Esophagus squamous epithelium (tissue), 5 donors: Measurements from ENCODE around the gene ADGRA3. TPM values are rescaled to one million over a fixed set of nuclear protein-coding genes. Genes with fewer than 3 reads are reported as not detected.

Experiments used
- DNase-seq: peaks from one replicate; lab custom pipeline; 2025; lab: John Stamatoyannopoulos, UW
- H3K27ac ChIP-seq, 4 donors: fragments of 200-600 bp; sonication (generic); one replicate each; pipeline ENCODE4 v1.5.1; 2016 to 2019; ENCODE audit warnings: mild to moderate bottlenecking in 1 of 4
- H3K27me3 ChIP-seq, 4 donors: fragments of 200-600 bp; sonication (generic); 1 replicate in 3 of 4; 2 replicates in 1 of 4; pipeline versions ENCODE4 v1.5.1 to v1.6.0; 2017 to 2021; ENCODE audit warnings: antibody characterized with exemption in 1 of 4
- H3K36me3 ChIP-seq, 3 donors: fragments of 200-600 bp; sonication (generic); one replicate each; pipeline ENCODE4 v1.5.1; 2016 to 2019
- H3K4me1 ChIP-seq, 3 donors: fragments of 200-600 bp; sonication (generic); one replicate each; pipeline ENCODE4 v1.5.1; 2017 to 2019
- H3K4me3 ChIP-seq, 4 donors: fragments of 200-600 bp; sonication (generic); 1 replicate in 3 of 4; 2 replicates in 1 of 4; pipeline ENCODE4 v1.5.1; 2016 to 2019; ENCODE audit warnings: mild to moderate bottlenecking in 2 of 4, moderate library complexity in 1 of 4
- H3K9me3 ChIP-seq, 3 donors: fragments of 200-600 bp; sonication (generic); one replicate each; pipeline ENCODE4 v1.5.1; 2016 to 2019
- POLR2A ChIP-seq, 4 donors: fragments of 450-650 bp; IDR thresholded peaks; one replicate each; pipeline ENCODE4 v1.6.1; 2017; ENCODE audit warnings: antibody characterized with exemption in 4 of 4, mild to moderate bottlenecking in 4 of 4, moderate library complexity in 3 of 4
- WGBS, 2 donors: methylation state at CpG; one replicate each; pipeline ENCODE4 v1.1.5; 2018; 5-methylcytosine and 5-hydroxymethylcytosine counted together
- intact Hi-C: fragments of 100-400 bp; cut with DNase I; formaldehyde crosslinking; loops from one replicate; pipeline ENCODE4 v1.15.0; 2022
- total RNA-seq, 4 donors: library from RNA; depleted of rRNA; stranded (reverse); fragments of >200 nt; gene quantifications; one replicate each; pipeline ENCODE4 v1.1.0, GENCODE V29; 2016
- TF ChIP-seq, protein P1 (sequence below), 6 experiments: fragments of 450-650 bp in 4 of 6; fragments of 200-600 bp in 2 of 6; sonication (generic) in 2 of 6; IDR thresholded peaks; one replicate each; pipeline ENCODE4 v1.5.1; 2016 to 2019; ENCODE audit warnings: antibody characterized with exemption in 6 of 6, mild to moderate bottlenecking in 4 of 6, moderate library complexity in 4 of 6
- donor health status: DM: yes; HTN: yes; CAD: no.

The ADGRA3 gene
- total RNA-seq, 4 donors from 2014 or later, result 5.4 to 20.4 (median 12.9) TPM

DNA sequence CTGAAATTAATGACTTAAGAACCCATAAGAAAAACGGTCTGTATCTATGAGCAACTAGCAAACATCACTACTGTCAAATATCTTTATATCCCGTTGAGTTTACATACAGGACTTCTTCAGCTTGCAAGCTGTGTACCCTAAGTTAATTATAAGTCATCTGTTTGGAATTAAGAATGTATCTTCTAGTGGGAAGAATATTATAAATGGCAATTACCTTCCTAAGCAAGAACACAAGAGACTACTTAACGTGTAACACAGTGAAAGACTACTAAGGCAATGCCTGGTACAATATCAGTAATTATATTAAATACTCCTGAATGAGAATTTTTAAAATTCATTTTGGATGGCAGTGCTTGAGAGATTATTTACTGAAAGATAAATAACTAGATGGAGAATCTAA is 58.5 kb downstream of the ADGRA3 start:
- intact Hi-C loops, result no loop called here
- Histone ChIP-seq H3K27ac (no peak overlapping the region), H3K4me1 (no peaks in the 10 kb centered on the region), H3K36me3 (no peaks in the 10 kb centered on the region), H3K9me3 (no peaks in the 10 kb centered on the region), H3K4me3 (no peak overlapping the region), H3K27me3 (no peaks in the 10 kb centered on the region)
- WGBS, 2 donors, result 77 to 84% methylated on average over 3 of the region's 3 CpGs
- no peak for DNase-seq
- TF ChIP-seq POLR2A (IDR thresholded peaks at IDR 0.05), result no peak
- TF ChIP-seq, protein P1, sequence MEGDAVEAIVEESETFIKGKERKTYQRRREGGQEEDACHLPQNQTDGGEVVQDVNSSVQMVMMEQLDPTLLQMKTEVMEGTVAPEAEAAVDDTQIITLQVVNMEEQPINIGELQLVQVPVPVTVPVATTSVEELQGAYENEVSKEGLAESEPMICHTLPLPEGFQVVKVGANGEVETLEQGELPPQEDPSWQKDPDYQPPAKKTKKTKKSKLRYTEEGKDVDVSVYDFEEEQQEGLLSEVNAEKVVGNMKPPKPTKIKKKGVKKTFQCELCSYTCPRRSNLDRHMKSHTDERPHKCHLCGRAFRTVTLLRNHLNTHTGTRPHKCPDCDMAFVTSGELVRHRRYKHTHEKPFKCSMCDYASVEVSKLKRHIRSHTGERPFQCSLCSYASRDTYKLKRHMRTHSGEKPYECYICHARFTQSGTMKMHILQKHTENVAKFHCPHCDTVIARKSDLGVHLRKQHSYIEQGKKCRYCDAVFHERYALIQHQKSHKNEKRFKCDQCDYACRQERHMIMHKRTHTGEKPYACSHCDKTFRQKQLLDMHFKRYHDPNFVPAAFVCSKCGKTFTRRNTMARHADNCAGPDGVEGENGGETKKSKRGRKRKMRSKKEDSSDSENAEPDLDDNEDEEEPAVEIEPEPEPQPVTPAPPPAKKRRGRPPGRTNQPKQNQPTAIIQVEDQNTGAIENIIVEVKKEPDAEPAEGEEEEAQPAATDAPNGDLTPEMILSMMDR (IDR thresholded peaks at IDR 0.05), result no peak

DNA sequence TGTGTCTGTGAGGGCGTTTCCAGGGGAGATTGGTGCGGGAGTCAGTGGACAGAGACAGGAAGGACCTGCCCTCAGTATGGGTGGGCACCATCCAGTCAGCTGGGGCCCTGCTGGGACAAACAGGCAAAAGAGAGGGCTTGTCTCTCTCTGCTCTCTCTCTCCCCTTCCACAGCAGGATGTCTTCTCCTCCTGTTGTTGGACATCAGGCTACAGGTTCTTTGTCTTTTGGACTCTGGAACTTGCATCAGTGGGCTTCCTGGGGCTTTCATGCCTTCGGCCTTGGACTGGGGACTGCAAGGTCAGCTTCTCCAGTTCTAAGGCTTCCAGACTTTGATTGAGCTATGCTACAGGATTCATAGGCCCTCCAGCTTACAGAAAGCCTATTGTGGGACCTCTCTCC is 59.6 kb downstream of the ADGRA3 start:
- no peaks in the 10 kb centered on the region for H3K27me3 ChIP-seq
- no peak overlapping the region for H3K4me3 ChIP-seq
- H3K36me3 ChIP-seq, result no peaks in the 10 kb centered on the region
- TF ChIP-seq POLR2A (IDR thresholded peaks at IDR 0.05), result no peak
- TF ChIP-seq, protein P1 (IDR thresholded peaks at IDR 0.05), result no peak
- no peaks in the 10 kb centered on the region for H3K4me1 ChIP-seq
- no peak for DNase-seq
- 82 to 84% methylated on average over 3 of the region's 3 CpGs for WGBS, 2 donors
- intact Hi-C loops, result no loop called here
- no peaks in the 10 kb centered on the region for H3K9me3 ChIP-seq
- no peak overlapping the region for H3K27ac ChIP-seq

DNA sequence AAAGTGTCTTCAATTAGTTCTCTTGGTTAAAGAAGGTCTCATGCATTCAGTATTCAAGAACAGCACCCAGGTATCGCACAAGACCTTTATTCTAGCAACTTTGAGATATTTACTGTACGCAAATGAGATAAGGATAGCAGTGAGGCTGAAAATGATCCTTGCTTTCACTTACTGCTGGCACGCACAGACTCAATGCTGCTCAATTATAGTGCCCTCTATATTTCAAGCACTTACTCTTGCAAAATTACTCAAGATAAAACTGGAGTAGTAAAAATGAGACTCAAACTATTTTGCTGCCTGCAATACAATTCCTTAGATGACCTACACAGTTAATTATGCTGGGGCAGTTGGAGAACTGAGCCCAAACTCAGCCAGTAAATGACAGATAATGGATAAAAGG is 60.9 kb downstream of the ADGRA3 start:
- no peaks in the 10 kb centered on the region for H3K27me3 ChIP-seq
- H3K36me3 ChIP-seq, result no peaks in the 10 kb centered on the region
- DNase-seq, result no peak
- no peaks in the 10 kb centered on the region for H3K4me1 ChIP-seq
- H3K4me3 ChIP-seq, result no peak overlapping the region
- TF ChIP-seq, protein P1 (IDR thresholded peaks at IDR 0.05), result no peak
- no peak for TF ChIP-seq POLR2A (IDR thresholded peaks at IDR 0.05)
- no peak overlapping the region for H3K27ac ChIP-seq
- H3K9me3 ChIP-seq, result no peaks in the 10 kb centered on the region
- 79 to 95% methylated on average over 3 of the region's 3 CpGs for WGBS, 2 donors
- intact Hi-C loops, result no loop called here

DNA sequence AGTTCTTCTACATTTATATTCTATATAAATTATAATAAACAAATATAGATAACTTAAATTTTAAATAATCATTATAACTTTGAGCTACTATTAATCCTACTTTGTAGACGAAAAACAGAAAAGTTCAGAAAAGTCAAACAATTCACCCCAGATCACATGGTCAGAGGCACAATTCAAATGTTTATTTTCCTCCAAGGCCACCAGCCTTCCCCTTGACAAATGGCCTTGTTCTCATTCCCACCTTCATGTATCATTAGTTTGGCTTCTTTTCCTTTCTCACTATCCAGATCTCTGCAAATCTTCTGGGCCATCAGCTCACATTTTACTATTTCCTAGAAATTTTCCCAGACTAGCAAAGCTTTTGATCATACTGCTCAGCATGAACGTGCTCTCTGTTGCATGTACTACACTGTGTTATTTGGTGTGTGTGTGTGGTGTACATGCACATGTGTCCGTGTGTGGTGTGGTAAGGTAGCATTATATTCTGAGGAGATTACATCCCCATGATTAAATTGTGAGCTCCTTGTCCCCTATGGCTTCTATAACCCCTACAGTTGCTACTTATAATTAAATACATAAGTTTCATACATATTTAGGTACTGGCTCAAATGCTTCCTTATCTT is 61.5 kb downstream of the ADGRA3 start:
- DNase-seq, result no peak
- H3K4me3 ChIP-seq, result no peak overlapping the region
- intact Hi-C loops, result no loop called here
- TF ChIP-seq, protein P1 (IDR thresholded peaks at IDR 0.05), result no peak
- TF ChIP-seq POLR2A (IDR thresholded peaks at IDR 0.05), result no peak
- no peaks in the 10 kb centered on the region for H3K27me3 ChIP-seq
- H3K27ac ChIP-seq, result no peak overlapping the region
- peaks cover 0 to 3% (median 0%) of the 10 kb centered on the region in 3 donors for H3K36me3 ChIP-seq
- WGBS, 2 donors, result 92 to 94% methylated on average over 3 of the region's 3 CpGs
- H3K4me1 ChIP-seq, result no peaks in the 10 kb centered on the region
- no peaks in the 10 kb centered on the region for H3K9me3 ChIP-seq

DNA sequence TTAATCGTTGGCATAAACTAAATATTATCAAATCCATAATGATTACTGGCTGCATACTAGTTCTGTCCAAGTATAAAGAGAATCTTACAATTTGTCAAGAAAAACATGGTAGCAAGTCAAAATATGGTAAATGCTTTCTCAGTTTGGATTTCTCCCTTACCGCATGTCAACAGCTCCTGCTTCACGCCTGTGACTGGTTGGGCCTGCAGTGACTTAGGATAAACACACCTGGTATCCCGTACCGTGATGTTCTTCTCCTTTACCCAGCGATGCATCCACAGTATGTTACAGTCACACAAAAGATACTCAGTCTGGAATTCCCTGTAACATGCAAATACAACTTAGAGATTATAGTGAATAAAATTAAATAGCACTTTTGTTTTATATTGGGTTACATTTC is 71.1 kb downstream of the ADGRA3 start:
- Histone ChIP-seq H3K4me3 (no peak overlapping the region), H3K9me3 (no peaks in the 10 kb centered on the region), H3K36me3 (peaks cover 0 to 40% (median 0%) of the 10 kb centered on the region in 3 donors), H3K27me3 (no peaks in the 10 kb centered on the region), H3K4me1 (no peaks in the 10 kb centered on the region), H3K27ac (no peak overlapping the region)
- intact Hi-C loops, result no loop called here
- no peak for TF ChIP-seq POLR2A (IDR thresholded peaks at IDR 0.05)
- TF ChIP-seq, protein P1 (IDR thresholded peaks at IDR 0.05), result no peak
- DNase-seq, result no peak
- 87 to 88% methylated on average over 6 of the region's 6 CpGs for WGBS, 2 donors
